Spleen (tissue), 11 donors: ENCODE data around the gene SMAD6. TPM values are rescaled to one million over a fixed set of nuclear protein-coding genes. Genes with fewer than 3 reads are reported as not detected.

Experiments
- DNase-seq: peaks from one replicate; pipeline ENCODE4 v3.0.0-alpha.2; 2020
- H3K27ac ChIP-seq, 8 donors: fragments of 200-600 bp; sonication (generic) in 7 of 8; 1 replicate in 4 of 8; 2 replicates in 4 of 8; pipeline versions ENCODE4 v1.5.0 to v1.8.0; 2016 to 2021; ENCODE audit warnings: inconsistent platforms in 4 of 8, mild to moderate bottlenecking in 4 of 8, moderate library complexity in 1 of 8
- H3K27me3 ChIP-seq, 7 donors: fragments of 200-600 bp; sonication (generic) in 6 of 7; replicated peaks in 1 of 7; 1 replicate in 4 of 7; 2 replicates in 3 of 7; pipeline versions ENCODE4 v1.5.0 to v1.8.0; 2016 to 2021; ENCODE audit warnings: inconsistent platforms in 3 of 7, mild to moderate bottlenecking in 1 of 7
- H3K36me3 ChIP-seq, 6 donors: fragments of 200-600 bp; sonication (generic) in 5 of 6; 1 replicate in 4 of 6; 2 replicates in 2 of 6; pipeline versions ENCODE4 v1.5.0 to v1.8.0; 2016 to 2021; ENCODE audit warnings: inconsistent platforms in 2 of 6
- H3K4me1 ChIP-seq, 6 donors: fragments of 200-600 bp; sonication (generic) in 5 of 6; 1 replicate in 3 of 6; 2 replicates in 3 of 6; pipeline versions ENCODE4 v1.5.0 to v1.8.0; 2016 to 2021; ENCODE audit warnings: inconsistent platforms in 3 of 6
- H3K4me3 ChIP-seq, 8 donors: fragments of 200-600 bp; sonication (generic) in 7 of 8; 1 replicate in 4 of 8; 2 replicates in 4 of 8; pipeline versions ENCODE4 v1.5.0 to v1.8.0; 2016 to 2021; ENCODE audit warnings: inconsistent platforms in 4 of 8, mild to moderate bottlenecking in 4 of 8, moderate library complexity in 2 of 8
- H3K9me3 ChIP-seq, 8 donors: fragments of 200-600 bp; sonication (generic) in 7 of 8; 1 replicate in 4 of 8; 2 replicates in 4 of 8; pipeline versions ENCODE4 v1.5.0 to v1.8.0; 2016 to 2021; ENCODE audit warnings: inconsistent platforms in 4 of 8
- POLR2A ChIP-seq, 3 donors: fragments of 450-650 bp; IDR thresholded peaks; one replicate each; pipeline ENCODE4 v1.5.1; 2017; ENCODE audit warnings: antibody characterized with exemption in 3 of 3, mild to moderate bottlenecking in 1 of 3
- POLR2AphosphoS5 ChIP-seq, 3 donors: sonication (generic); formaldehyde crosslinking; IDR thresholded peaks; one replicate each; pipeline ENCODE4 v1.5.1; 2017; ENCODE audit warnings: antibody characterized with exemption in 3 of 3
- WGBS, 5 donors: extraction: QIAGEN DNeasy Blood & Tissue Kit in 3 of 5; methylation state at CpG; one replicate each; pipeline versions ENCODE4 v1.1.5 to v1.1.7; 2013 to 2018; 5-methylcytosine and 5-hydroxymethylcytosine counted together
- intact Hi-C: fragments of 100-400 bp; cut with DNase I; formaldehyde crosslinking; loops from one replicate; pipeline ENCODE4 v1.15.0; 2023; ENCODE audit warnings: low total_unique reads
- polyA plus RNA-seq, 3 donors: library from polyadenylated mRNA; stranded (reverse); fragments of 200-250 nt; gene quantifications; one replicate each; pipeline ENCODE4 v1.2.1, GENCODE V29; 2013
- total RNA-seq, 7 donors: library from RNA; depleted of rRNA in 3 of 7; stranded (reverse); fragments of >200 nt in 3 of 7; fragmentation: NEBNext Ultra II Directional in 4 of 7; extraction: Animal tissue kit (Norgen Biotek cat#: 25700) in 4 of 7; gene quantifications; one replicate each; pipeline versions ENCODE4 v1.1.0 to v1.2.1, GENCODE V29; 2016 to 2021
- TF ChIP-seq, protein P1 (sequence below), 11 experiments: fragments of 200-600 bp in 7 of 11; fragments of 450-650 bp in 4 of 11; sonication (generic) in 4 of 11; IDR thresholded peaks in 8 of 11; conservative IDR thresholded peaks in 3 of 11; 1 replicate in 7 of 11; 2 replicates in 4 of 11; pipeline versions ENCODE4 v1.4.0 to v1.8.0; 2016 to 2021; ENCODE audit warnings: antibody characterized with exemption in 11 of 11, inconsistent platforms in 4 of 11, mild to moderate bottlenecking in 1 of 11
- donor health status: healthy with polysubstance abuse.
- donor health status: DM: no; HTN: no; CAD: no; lungs with moderate emphysema.
- donor health status: DM: no; HTN: no; CAD: no.
- donor health status: Bipolar disorder and iron deficiency.
- donor health status: healthy.
- donor health status: DM: no; HTN: no; CAD: no.
- donor health status: DM: yes; HTN: yes; CAD: no.

Gene SMAD6
- total and polyA plus RNA-seq, 10 donors: 0.72 to 14.0 (median 4.8) TPM

DNA sequence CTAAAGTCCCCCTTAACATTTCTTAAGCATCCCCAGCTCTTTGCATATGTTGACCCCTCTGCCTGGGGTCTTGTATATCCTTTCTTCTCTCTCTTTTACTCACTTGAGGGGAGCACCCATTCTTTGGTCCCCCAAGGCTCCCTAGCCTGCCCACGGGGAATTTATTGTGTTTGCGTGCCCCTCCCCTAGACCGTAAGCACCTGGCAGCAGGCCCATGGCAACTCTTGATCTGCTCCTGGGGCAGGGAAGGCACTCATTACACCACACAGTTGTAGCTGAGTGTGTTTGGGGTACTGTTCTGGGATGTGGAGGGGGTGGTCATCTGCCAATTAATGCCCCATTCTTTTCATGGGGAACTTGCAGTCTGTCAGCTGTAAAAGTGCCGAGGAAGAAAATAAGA lies 27.3 kb upstream of the SMAD6 start:
- H3K4me3 ChIP-seq: no peak overlapping the region
- H3K27me3 ChIP-seq: no peaks in the 10 kb centered on the region
- intact Hi-C loops: no loop called here
- H3K36me3 ChIP-seq: no peaks in the 10 kb centered on the region
- no peaks in the 10 kb centered on the region for H3K9me3 ChIP-seq
- WGBS, 5 donors: 60 to 82% (median 81%) methylated on average over 4 of the region's 4 CpGs
- peaks cover 0 to 21% (median 6%) of the 10 kb centered on the region in 6 donors for H3K4me1 ChIP-seq
- H3K27ac ChIP-seq: no peak overlapping the region
- TF ChIP-seq POLR2AphosphoS5 (IDR thresholded peaks at IDR 0.05): no peak
- no peak for TF ChIP-seq POLR2A (IDR thresholded peaks at IDR 0.05)
- TF ChIP-seq, protein P1, sequence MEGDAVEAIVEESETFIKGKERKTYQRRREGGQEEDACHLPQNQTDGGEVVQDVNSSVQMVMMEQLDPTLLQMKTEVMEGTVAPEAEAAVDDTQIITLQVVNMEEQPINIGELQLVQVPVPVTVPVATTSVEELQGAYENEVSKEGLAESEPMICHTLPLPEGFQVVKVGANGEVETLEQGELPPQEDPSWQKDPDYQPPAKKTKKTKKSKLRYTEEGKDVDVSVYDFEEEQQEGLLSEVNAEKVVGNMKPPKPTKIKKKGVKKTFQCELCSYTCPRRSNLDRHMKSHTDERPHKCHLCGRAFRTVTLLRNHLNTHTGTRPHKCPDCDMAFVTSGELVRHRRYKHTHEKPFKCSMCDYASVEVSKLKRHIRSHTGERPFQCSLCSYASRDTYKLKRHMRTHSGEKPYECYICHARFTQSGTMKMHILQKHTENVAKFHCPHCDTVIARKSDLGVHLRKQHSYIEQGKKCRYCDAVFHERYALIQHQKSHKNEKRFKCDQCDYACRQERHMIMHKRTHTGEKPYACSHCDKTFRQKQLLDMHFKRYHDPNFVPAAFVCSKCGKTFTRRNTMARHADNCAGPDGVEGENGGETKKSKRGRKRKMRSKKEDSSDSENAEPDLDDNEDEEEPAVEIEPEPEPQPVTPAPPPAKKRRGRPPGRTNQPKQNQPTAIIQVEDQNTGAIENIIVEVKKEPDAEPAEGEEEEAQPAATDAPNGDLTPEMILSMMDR (IDR thresholded peaks at IDR 0.05 in 8 of 11, conservative IDR thresholded peaks at IDR 0.05 in 3 of 11): no peak
- no peak for DNase-seq

DNA sequence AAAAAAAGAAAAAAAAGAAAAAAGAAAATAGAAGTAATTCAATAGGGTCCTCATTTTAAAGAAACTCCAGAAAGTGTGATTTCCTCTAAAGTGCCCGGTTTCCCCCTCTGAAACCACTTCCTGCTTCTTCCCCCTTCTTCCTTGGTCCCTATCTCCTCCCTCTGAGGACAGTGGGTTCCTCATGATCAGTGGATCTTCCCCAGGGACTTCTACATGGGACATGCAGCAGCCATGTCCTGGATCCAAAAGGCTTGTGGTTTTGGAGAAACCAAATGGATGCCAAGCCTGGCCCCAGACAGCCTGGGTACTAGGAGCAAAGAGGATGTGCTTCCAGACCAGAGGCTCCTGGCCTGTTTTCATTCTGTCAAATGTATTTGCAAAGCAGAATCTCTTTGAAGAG lies 26.6 kb upstream of the SMAD6 start:
- Histone ChIP-seq H3K27me3 (no peaks in the 10 kb centered on the region), H3K4me1 (peaks cover 0 to 21% (median 6%) of the 10 kb centered on the region in 6 donors), H3K36me3 (no peaks in the 10 kb centered on the region), H3K27ac (no peak overlapping the region), H3K9me3 (no peaks in the 10 kb centered on the region), H3K4me3 (no peak overlapping the region)
- no peak for DNase-seq
- TF ChIP-seq, protein P1 (IDR thresholded peaks at IDR 0.05 in 8 of 11, conservative IDR thresholded peaks at IDR 0.05 in 3 of 11): no peak
- TF ChIP-seq POLR2A (IDR thresholded peaks at IDR 0.05) (no peak), POLR2AphosphoS5 (IDR thresholded peaks at IDR 0.05) (no peak)
- intact Hi-C loops: no loop called here
- 11 to 32% (median 25%) methylated on average over 1 of the region's 1 CpG for WGBS, 5 donors

DNA sequence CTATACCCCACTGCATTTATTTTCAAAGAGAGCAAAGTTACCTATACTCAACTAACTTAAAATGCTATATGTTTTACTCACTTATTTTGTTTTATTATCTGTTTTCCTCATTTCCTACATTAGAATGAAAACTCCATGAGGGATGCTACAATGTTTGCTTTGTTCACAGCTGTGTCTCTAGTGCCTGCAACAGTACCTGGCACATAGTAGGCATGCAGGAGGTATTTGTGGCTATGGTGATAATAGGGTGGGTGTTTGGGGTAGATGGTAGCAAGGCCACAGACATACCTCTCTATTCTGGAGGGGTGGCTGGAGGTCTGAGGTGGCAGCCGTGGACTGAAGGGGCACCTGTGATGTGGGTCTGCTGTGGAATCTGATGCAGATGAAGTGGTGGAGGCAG lies 24.7 kb upstream of the SMAD6 start:
- no peak overlapping the region for H3K27ac ChIP-seq
- DNase-seq: no peak
- H3K4me1 ChIP-seq: peaks cover 0 to 21% (median 6%) of the 10 kb centered on the region in 6 donors
- 90 to 100% (median 93%) methylated on average over 1 of the region's 1 CpG for WGBS, 5 donors
- H3K27me3 ChIP-seq: no peaks in the 10 kb centered on the region
- H3K36me3 ChIP-seq: no peaks in the 10 kb centered on the region
- TF ChIP-seq, protein P1 (IDR thresholded peaks at IDR 0.05 in 8 of 11, conservative IDR thresholded peaks at IDR 0.05 in 3 of 11): no peak
- TF ChIP-seq POLR2A (IDR thresholded peaks at IDR 0.05) (no peak), POLR2AphosphoS5 (IDR thresholded peaks at IDR 0.05) (no peak)
- H3K9me3 ChIP-seq: peaks cover 0 to 14% (median 7%) of the 10 kb centered on the region in 8 donors
- intact Hi-C loops: no loop called here
- no peak overlapping the region for H3K4me3 ChIP-seq

DNA sequence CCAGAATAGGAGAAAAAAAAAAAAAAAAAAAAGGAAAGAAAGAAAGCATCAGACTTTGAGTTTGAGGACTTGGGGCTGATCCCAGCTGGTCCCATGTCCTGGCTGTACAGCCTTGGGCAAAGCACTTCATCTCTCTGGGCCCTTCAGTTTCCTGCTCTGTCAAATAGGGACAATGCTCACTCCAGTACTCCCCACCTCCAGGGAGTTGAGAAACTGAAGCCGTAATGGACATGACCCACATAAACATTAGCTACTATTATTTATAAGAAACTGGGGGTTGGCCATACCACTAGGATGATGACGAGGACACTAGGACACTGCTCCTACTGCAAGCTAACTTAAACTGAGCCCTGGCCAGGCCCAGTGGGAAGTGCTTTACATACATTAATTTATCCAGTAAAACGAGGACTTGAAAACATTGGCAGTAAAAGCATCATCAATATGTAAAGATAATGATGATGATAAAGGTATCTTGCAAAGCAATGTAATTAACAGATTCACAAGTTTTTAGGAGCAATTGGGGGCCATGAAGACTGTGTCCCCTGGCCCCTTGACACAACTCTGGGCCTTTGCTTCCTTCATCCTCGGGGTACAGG lies 22.9 kb upstream of the SMAD6 start:
- H3K27me3 ChIP-seq: no peaks in the 10 kb centered on the region
- TF ChIP-seq POLR2A (IDR thresholded peaks at IDR 0.05) (no peak), POLR2AphosphoS5 (IDR thresholded peaks at IDR 0.05) (no peak)
- TF ChIP-seq, protein P1 (IDR thresholded peaks at IDR 0.05 in 8 of 11, conservative IDR thresholded peaks at IDR 0.05 in 3 of 11): no peak
- no peak overlapping the region for H3K27ac ChIP-seq
- DNase-seq: no peak
- peaks cover 0 to 16% (median 8%) of the 10 kb centered on the region in 8 donors for H3K9me3 ChIP-seq
- H3K36me3 ChIP-seq: no peaks in the 10 kb centered on the region
- H3K4me3 ChIP-seq: no peak overlapping the region
- peaks cover 0 to 18% (median 5%) of the 10 kb centered on the region in 6 donors for H3K4me1 ChIP-seq
- 70 to 82% (median 78%) methylated on average over 4 of the region's 4 CpGs for WGBS, 5 donors
- intact Hi-C loops: no loop called here
